Measurements from ENCODE around the gene SH3GL3.

The SH3GL3 gene

DNA sequence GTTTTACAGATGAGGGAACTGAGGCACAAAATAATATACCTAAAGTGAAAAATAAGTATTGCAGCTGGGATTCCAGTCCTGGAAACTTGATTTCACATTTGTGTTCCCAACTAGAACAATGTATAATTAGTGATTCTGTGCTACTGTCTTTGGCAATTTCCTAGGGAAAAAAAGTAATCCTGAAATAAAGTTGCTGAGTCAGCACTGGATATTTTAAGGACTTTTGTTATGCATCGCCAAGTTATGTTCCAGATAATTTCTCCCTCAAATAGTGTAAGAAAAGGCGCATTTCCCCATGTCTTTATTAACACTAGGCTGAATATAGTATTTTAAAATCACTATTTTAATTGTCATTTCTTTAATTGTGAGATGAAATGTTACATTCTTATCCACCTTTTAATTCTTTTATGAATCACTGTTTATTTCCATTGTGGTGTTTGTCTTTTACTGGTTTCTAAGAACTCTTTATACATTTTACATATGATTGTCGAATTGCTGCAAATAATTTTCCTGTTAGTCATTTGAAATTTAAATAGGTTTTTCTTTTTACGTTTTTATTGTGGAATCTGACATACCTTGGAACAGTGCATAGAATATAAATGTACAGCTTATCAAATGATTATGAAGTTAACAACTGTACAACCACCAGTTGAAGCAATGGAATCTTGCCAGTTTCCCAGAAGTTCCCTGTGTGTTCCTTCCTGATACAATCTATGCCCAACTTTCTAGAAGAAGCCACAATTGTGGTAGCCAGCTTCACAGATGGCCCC is 56.6 kb downstream of the SH3GL3 start:
- TF ChIP-seq CEBPB (IDR thresholded peaks at IDR 0.05) (no peak), TCF12 (IDR thresholded peaks at IDR 0.05; ENCODE audit: low read depth) (no peak), FOXM1 (IDR thresholded peaks at IDR 0.05; ENCODE audit: borderline replicate concordance, low read depth) (no peak), EGR1 (IDR thresholded peaks at IDR 0.05) (no peak), NFIC (IDR thresholded peaks at IDR 0.05) (no peak), CREB1 (IDR thresholded peaks at IDR 0.05; ENCODE audit: low read depth) (no peak), RAD21 (IDR thresholded peaks at IDR 0.05; ENCODE audit: low read depth) (no peak), ZBTB7A (IDR thresholded peaks at IDR 0.05; ENCODE audit: low read depth) (no peak), EP300 (IDR thresholded peaks at IDR 0.05; ENCODE audit: borderline replicate concordance) (no peak), YY1 (IDR thresholded peaks at IDR 0.05; ENCODE audit: low read depth) (no peak), TEAD4 (IDR thresholded peaks at IDR 0.05) (no peak), TAF1 (IDR thresholded peaks at IDR 0.05; ENCODE audit: low read depth) (no peak)
- TF ChIP-seq, protein P1, sequence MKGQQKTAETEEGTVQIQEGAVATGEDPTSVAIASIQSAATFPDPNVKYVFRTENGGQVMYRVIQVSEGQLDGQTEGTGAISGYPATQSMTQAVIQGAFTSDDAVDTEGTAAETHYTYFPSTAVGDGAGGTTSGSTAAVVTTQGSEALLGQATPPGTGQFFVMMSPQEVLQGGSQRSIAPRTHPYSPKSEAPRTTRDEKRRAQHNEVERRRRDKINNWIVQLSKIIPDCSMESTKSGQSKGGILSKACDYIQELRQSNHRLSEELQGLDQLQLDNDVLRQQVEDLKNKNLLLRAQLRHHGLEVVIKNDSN (IDR thresholded peaks at IDR 0.05): no peak
- TF ChIP-seq, protein P2, sequence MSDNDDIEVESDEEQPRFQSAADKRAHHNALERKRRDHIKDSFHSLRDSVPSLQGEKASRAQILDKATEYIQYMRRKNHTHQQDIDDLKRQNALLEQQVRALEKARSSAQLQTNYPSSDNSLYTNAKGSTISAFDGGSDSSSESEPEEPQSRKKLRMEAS (IDR thresholded peaks at IDR 0.05): no peak
- TF ChIP-seq, protein P3, sequence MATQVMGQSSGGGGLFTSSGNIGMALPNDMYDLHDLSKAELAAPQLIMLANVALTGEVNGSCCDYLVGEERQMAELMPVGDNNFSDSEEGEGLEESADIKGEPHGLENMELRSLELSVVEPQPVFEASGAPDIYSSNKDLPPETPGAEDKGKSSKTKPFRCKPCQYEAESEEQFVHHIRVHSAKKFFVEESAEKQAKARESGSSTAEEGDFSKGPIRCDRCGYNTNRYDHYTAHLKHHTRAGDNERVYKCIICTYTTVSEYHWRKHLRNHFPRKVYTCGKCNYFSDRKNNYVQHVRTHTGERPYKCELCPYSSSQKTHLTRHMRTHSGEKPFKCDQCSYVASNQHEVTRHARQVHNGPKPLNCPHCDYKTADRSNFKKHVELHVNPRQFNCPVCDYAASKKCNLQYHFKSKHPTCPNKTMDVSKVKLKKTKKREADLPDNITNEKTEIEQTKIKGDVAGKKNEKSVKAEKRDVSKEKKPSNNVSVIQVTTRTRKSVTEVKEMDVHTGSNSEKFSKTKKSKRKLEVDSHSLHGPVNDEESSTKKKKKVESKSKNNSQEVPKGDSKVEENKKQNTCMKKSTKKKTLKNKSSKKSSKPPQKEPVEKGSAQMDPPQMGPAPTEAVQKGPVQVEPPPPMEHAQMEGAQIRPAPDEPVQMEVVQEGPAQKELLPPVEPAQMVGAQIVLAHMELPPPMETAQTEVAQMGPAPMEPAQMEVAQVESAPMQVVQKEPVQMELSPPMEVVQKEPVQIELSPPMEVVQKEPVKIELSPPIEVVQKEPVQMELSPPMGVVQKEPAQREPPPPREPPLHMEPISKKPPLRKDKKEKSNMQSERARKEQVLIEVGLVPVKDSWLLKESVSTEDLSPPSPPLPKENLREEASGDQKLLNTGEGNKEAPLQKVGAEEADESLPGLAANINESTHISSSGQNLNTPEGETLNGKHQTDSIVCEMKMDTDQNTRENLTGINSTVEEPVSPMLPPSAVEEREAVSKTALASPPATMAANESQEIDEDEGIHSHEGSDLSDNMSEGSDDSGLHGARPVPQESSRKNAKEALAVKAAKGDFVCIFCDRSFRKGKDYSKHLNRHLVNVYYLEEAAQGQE (IDR thresholded peaks at IDR 0.05; ENCODE audit: low read depth): no peak

DNA sequence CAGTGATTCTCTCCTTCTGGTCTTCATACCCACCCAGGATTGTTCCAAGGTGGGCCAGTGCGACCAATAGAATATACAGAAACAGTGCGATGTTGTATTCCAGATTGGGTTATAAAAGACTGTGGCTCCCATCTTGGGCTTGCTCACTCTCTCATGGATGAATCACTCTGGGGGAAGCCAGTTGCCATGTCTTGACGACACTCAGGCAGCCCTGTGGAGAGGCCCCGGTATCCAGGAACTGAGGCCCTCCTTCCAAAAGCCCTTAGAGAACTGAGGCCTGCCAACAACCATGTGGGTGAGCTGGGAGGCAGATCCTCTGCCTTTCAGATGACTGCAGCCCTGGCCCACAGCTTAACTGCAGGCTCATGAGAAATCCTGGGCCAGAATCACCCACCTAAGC is 57.2 kb downstream of the SH3GL3 start:
- TF ChIP-seq TCF12 (IDR thresholded peaks at IDR 0.05; ENCODE audit: low read depth) (no peak), ZBTB7A (IDR thresholded peaks at IDR 0.05; ENCODE audit: low read depth) (no peak), CEBPB (IDR thresholded peaks at IDR 0.05) (no peak), RAD21 (IDR thresholded peaks at IDR 0.05; ENCODE audit: low read depth) (no peak)
- TF ChIP-seq, protein P2 (IDR thresholded peaks at IDR 0.05): no peak

DNA sequence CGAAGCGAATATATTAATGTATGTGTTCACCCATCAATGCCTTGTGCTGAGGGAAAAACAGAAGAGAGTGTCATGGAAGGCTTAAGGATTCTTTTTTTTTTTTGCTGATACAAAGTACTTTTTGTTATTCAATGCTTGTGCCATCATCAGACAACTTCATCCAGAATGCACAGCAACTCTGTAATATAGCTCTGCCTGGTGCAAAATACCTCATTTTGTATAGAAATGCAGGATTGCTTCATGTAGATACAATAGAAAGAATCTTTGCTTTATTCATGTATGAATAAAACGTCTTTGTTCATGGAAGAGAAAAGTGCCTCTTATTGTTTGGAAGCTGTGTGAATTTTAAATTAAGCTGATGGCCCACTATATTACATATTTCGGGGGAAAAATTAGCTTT is 62.9 kb downstream of the SH3GL3 start:
- no peak for TF ChIP-seq FOXM1 (IDR thresholded peaks at IDR 0.05; ENCODE audit: borderline replicate concordance, low read depth)
- TF ChIP-seq RAD21 (IDR thresholded peaks at IDR 0.05; ENCODE audit: low read depth): no peak
- TF ChIP-seq TEAD4 (IDR thresholded peaks at IDR 0.05): no peak
- TF ChIP-seq NFIC (IDR thresholded peaks at IDR 0.05): no peak
- no peak for TF ChIP-seq TCF12 (IDR thresholded peaks at IDR 0.05; ENCODE audit: low read depth)
- TF ChIP-seq EP300 (IDR thresholded peaks at IDR 0.05; ENCODE audit: borderline replicate concordance): no peak
- TF ChIP-seq ZBTB7A (IDR thresholded peaks at IDR 0.05; ENCODE audit: low read depth): no peak
- TF ChIP-seq, protein P2 (IDR thresholded peaks at IDR 0.05): no peak
- TF ChIP-seq YY1 (IDR thresholded peaks at IDR 0.05; ENCODE audit: low read depth): no peak
- no peak for TF ChIP-seq EGR1 (IDR thresholded peaks at IDR 0.05)
- no peak for TF ChIP-seq CREB1 (IDR thresholded peaks at IDR 0.05; ENCODE audit: low read depth)
- no peak for TF ChIP-seq CEBPB (IDR thresholded peaks at IDR 0.05)
- TF ChIP-seq, protein P3 (IDR thresholded peaks at IDR 0.05; ENCODE audit: low read depth): no peak
- TF ChIP-seq, protein P1 (IDR thresholded peaks at IDR 0.05): no peak
- TF ChIP-seq TAF1 (IDR thresholded peaks at IDR 0.05; ENCODE audit: low read depth): no peak

DNA sequence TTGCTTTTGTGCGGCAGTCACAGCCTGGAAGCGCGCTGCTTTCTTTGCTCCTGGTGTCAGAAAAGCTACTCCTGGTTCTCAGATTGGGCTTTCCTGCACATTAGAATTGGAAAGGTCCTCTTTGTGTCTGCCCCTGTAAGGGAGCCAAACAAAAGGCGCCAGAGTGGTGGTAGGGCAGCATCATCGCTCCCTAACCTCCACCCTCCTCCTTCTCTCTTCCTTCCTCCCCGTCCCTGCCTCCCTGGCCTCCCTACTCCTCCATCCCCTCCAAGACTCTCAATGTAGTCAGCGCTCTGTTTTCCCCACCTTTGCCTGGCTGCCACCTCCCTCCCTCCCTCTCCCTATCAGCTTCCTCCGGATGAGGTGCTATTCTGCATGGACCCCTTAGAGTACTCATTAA is 65.3 kb downstream of the SH3GL3 start:
- TF ChIP-seq EP300 (IDR thresholded peaks at IDR 0.05; ENCODE audit: borderline replicate concordance) (no peak), TCF12 (IDR thresholded peaks at IDR 0.05; ENCODE audit: low read depth) (no peak), FOXM1 (IDR thresholded peaks at IDR 0.05; ENCODE audit: borderline replicate concordance, low read depth) (no peak), RAD21 (IDR thresholded peaks at IDR 0.05; ENCODE audit: low read depth) (no peak), ZBTB7A (IDR thresholded peaks at IDR 0.05; ENCODE audit: low read depth) (no peak), NFIC (IDR thresholded peaks at IDR 0.05) (no peak), EGR1 (IDR thresholded peaks at IDR 0.05) (no peak), TAF1 (IDR thresholded peaks at IDR 0.05; ENCODE audit: low read depth) (no peak)
- TF ChIP-seq, protein P3 (IDR thresholded peaks at IDR 0.05; ENCODE audit: low read depth): no peak

Data from Ishikawa (cell line).